DOHH2 (cell line): ENCODE results near the gene HSF2BP.
A peak's percentile ranks its signal among the peaks of the same experiment; 100 is the strongest.

Experiments
- H3F3A ChIP-seq: fragments of 200-600 bp; sonication (generic), shearing (Covaris generic); 2 replicates; pipeline ENCODE4 v1.6.0; 2016; ENCODE audit warnings: antibody characterized with exemption, mild to moderate bottlenecking; ENCODE audit not compliant: control insufficient read depth, insufficient read depth
- H3K27ac ChIP-seq: fragments of 200-600 bp; sonication (generic); 2 replicates; pipeline ENCODE4 v1.5.1; 2014; ENCODE audit warnings: low read depth, mild to moderate bottlenecking, low read length, moderate library complexity
- H3K27me3 ChIP-seq: fragments of 200-600 bp; sonication (generic); 2 replicates; pipeline ENCODE4 v1.6.1; 2014; ENCODE audit warnings: mild to moderate bottlenecking, low read length, mixed read lengths; ENCODE audit not compliant: control insufficient read depth
- H3K36me3 ChIP-seq: fragments of 200-600 bp; sonication (generic); 2 replicates; pipeline ENCODE4 v1.6.1; 2014; ENCODE audit warnings: mild to moderate bottlenecking, low read length, moderate library complexity, mixed read lengths; ENCODE audit not compliant: control insufficient read depth
- H3K4me1 ChIP-seq: fragments of 200-600 bp; sonication (generic); 2 replicates; pipeline ENCODE4 v1.6.1; 2014; ENCODE audit warnings: mild to moderate bottlenecking, low read length, mixed read lengths; ENCODE audit not compliant: control insufficient read depth
- H3K4me2 ChIP-seq: fragments of 200-600 bp; sonication (generic); 2 replicates; pipeline ENCODE4 v1.6.0; 2014; ENCODE audit warnings: mild to moderate bottlenecking, low read length, moderate library complexity
- H3K4me3 ChIP-seq: fragments of 200-600 bp; sonication (generic); 2 replicates; pipeline ENCODE4 v1.5.1; 2014; ENCODE audit warnings: mild to moderate bottlenecking, low read length, mixed read lengths
- H3K79me2 ChIP-seq: fragments of 200-600 bp; sonication (generic); 2 replicates; pipeline ENCODE4 v1.6.1; 2014; ENCODE audit warnings: mild to moderate bottlenecking, low read length, mixed read lengths; ENCODE audit not compliant: control insufficient read depth
- H3K9me2 ChIP-seq: fragments of 200-600 bp; sonication (generic); replicated peaks from 2 replicates; pipeline ENCODE4 v1.6.1; 2014; ENCODE audit warnings: mild to moderate bottlenecking, low read length, mixed read lengths; ENCODE audit not compliant: control insufficient read depth
- H3K9me3 ChIP-seq: fragments of 200-600 bp; sonication (generic); 2 replicates; pipeline ENCODE4 v1.6.1; 2014; ENCODE audit warnings: antibody characterized with exemption, low read length, mixed read lengths; ENCODE audit not compliant: control insufficient read depth, insufficient read depth
- H4K20me1 ChIP-seq: fragments of 200-600 bp; sonication (generic); 2 replicates; pipeline ENCODE4 v1.6.0; 2014; ENCODE audit warnings: low read depth, mild to moderate bottlenecking, antibody characterized with exemption, low read length, moderate library complexity; ENCODE audit not compliant: control insufficient read depth, insufficient read depth
- CTCF ChIP-seq: fragments of 200-600 bp; sonication (generic); IDR thresholded peaks from one replicate; pipeline ENCODE4 v1.5.1; 2014; ENCODE audit warnings: antibody characterized with exemption, mild to moderate bottlenecking, low read depth, low read length; ENCODE audit not compliant: poor library complexity, severe bottlenecking
- EZH2phosphoT487 ChIP-seq: fragments of 200-600 bp; sonication (generic); IDR thresholded peaks from 2 replicates; pipeline ENCODE4 v1.6.1; 2017; ENCODE audit warnings: borderline replicate concordance, mild to moderate bottlenecking, antibody characterized with exemption, low read length, moderate library complexity, mixed read lengths

HSF2BP gene

GRCh38 chr21:43659136-43660000 lies at the start of gene HSF2BP, which contains the start of gene RRP1B:
HSF2BP (minus strand) TSS chr21:43659488; CDS start chr21:43658096, 1,392 bp downstream.
RRP1B (plus strand) TSS chr21:43659560; CDS start chr21:43659665, 105 bp downstream.
- Histone ChIP-seq H3K9me2 (no peaks in the 10 kb centered on the region), H3K4me3 (peak within 1 kb of the TSS; percentile 99), H3K9me3 (no peaks in the 10 kb centered on the region), H3K79me2 (peaks cover 58% of the 10 kb centered on the region), H3F3A (peaks cover 5% of the 10 kb centered on the region; the same call in 1 of the 2 replicates), H3K4me2 (peak within 1 kb of the TSS; percentile 68), H3K27me3 (no peaks in the 10 kb centered on the region), H3K27ac (peak within 1 kb of the TSS; percentile 79), H4K20me1 (peaks cover 19% of the 10 kb centered on the region; the same call in 1 of the 2 replicates), H3K36me3 (peaks cover 47% of the 10 kb centered on the region), H3K4me1 (peaks cover 26% of the 10 kb centered on the region)
- TF ChIP-seq CTCF (no peak), EZH2phosphoT487 (no peak)

- no peaks in the 10 kb centered on the region for H3K9me3 ChIP-seq
- H4K20me1 ChIP-seq, result no peaks in the 10 kb centered on the region
- no peak overlapping the region for H3K4me3 ChIP-seq
- no peaks in the 10 kb centered on the region for H3K9me2 ChIP-seq
- H3K27ac ChIP-seq, result no peak overlapping the region
- peaks cover 26% of the 10 kb centered on the region for H3K27me3 ChIP-seq
- no peak for TF ChIP-seq CTCF
- TF ChIP-seq EZH2phosphoT487, result no peak
- H3K36me3 ChIP-seq, result no peaks in the 10 kb centered on the region
- H3K4me2 ChIP-seq, result no peak overlapping the region
- H3K79me2 ChIP-seq, result no peaks in the 10 kb centered on the region
- H3K4me1 ChIP-seq, result no peaks in the 10 kb centered on the region
- H3F3A ChIP-seq, result no peaks in the 10 kb centered on the region
These were observed 49.6 kb upstream of the HSF2BP start for GRCh38 chr21:43708745-43709381.

- Histone ChIP-seq H3K79me2 (no peaks in the 10 kb centered on the region), H3K4me2 (no peak overlapping the region), H3K27ac (no peak overlapping the region), H4K20me1 (no peaks in the 10 kb centered on the region), H3K27me3 (peaks cover 24% of the 10 kb centered on the region), H3K9me3 (no peaks in the 10 kb centered on the region), H3K4me1 (no peaks in the 10 kb centered on the region), H3K4me3 (no peak overlapping the region), H3K36me3 (no peaks in the 10 kb centered on the region), H3F3A (no peaks in the 10 kb centered on the region), H3K9me2 (no peaks in the 10 kb centered on the region)
- no peak for TF ChIP-seq CTCF
- TF ChIP-seq EZH2phosphoT487, result no peak
These were observed 48.2 kb upstream of the HSF2BP start for GRCh38 chr21:43707462-43707861.
